Muscle layer of colon (tissue), 2 donors: ENCODE data around the gene MMP7.

ENCODE experiments used
- H3K27ac ChIP-seq: one replicate; pipeline ENCODE4 v1.7.0; 2013; ENCODE audit warnings: low read depth, mild to moderate bottlenecking, low read length, moderate library complexity
- H3K27me3 ChIP-seq, 2 donors: one replicate each; pipeline ENCODE4 v1.7.0; 2013; ENCODE audit warnings: low read length in 2 of 2, mild to moderate bottlenecking in 2 of 2; ENCODE audit not compliant: insufficient read depth in 2 of 2, control insufficient read depth in 1 of 2
- H3K36me3 ChIP-seq: one replicate; pipeline ENCODE4 v1.7.0; 2013; ENCODE audit warnings: mild to moderate bottlenecking, low read length; ENCODE audit not compliant: insufficient read depth
- H3K4me1 ChIP-seq: one replicate; pipeline ENCODE4 v1.7.0; 2013; ENCODE audit warnings: mild to moderate bottlenecking, low read length; ENCODE audit not compliant: insufficient read depth
- H3K4me3 ChIP-seq, 2 donors: one replicate each; pipeline ENCODE4 v1.7.0; 2013; ENCODE audit warnings: low read length in 2 of 2, low read depth in 1 of 2, mild to moderate bottlenecking in 1 of 2, moderate library complexity in 1 of 2
- H3K9ac ChIP-seq: one replicate; pipeline ENCODE4 v1.7.0; 2013; ENCODE audit warnings: low read length
- H3K9me3 ChIP-seq: one replicate; pipeline ENCODE4 v1.7.0; 2013; ENCODE audit warnings: mild to moderate bottlenecking, low read length
- donor health status: abdominal sarcoma.
- donor health status: Adenocarcinoma of cecum.

Gene MMP7

GRCh38 chr11:102534261-102534872 lies 3.8 kb upstream of the MMP7 start:
- Histone ChIP-seq H3K36me3 (no peaks in the 10 kb centered on the region), H3K4me3 (no peak overlapping the region), H3K4me1 (no peaks in the 10 kb centered on the region), H3K27ac (no peak overlapping the region), H3K27me3 (no peaks in the 10 kb centered on the region), H3K9ac (no peak overlapping the region), H3K9me3 (no peaks in the 10 kb centered on the region)

- Histone ChIP-seq H3K27me3 (no peaks in the 10 kb centered on the region), H3K9me3 (no peaks in the 10 kb centered on the region), H3K36me3 (no peaks in the 10 kb centered on the region), H3K4me3 (no peak overlapping the region), H3K27ac (no peak overlapping the region), H3K4me1 (peaks cover 7% of the 10 kb centered on the region), H3K9ac (no peak overlapping the region)
Observed at GRCh38 chr11:102528618-102529017, 1.9 kb downstream of the MMP7 start.

- Histone ChIP-seq H3K9ac (no peak overlapping the region), H3K27me3 (no peaks in the 10 kb centered on the region), H3K9me3 (no peaks in the 10 kb centered on the region), H3K27ac (no peak overlapping the region), H3K4me1 (peaks cover 7% of the 10 kb centered on the region), H3K36me3 (no peaks in the 10 kb centered on the region), H3K4me3 (no peak overlapping the region)
Observed at GRCh38 chr11:102527684-102528083, 2.9 kb downstream of the MMP7 start.

DNA sequence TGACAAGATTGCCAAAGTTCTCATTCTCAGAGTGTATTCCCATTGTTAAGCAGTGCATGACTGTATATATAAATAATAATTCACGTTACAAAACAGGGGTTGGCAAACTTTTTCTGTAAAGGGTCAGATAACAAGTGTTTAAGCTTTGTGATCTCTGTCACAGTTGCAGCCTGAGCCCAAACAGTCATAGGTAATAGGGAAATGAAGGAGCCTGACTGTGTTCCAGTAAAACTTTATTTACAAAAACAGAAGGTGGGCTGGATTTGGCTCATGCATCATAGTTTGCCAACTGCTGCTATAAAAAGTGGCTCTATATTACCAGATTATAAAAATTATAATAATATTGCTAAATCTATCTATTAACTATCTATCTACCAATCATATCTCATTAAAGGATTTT lies 3.5 kb downstream of the MMP7 start:
- H3K4me1 ChIP-seq: peaks cover 7% of the 10 kb centered on the region
- no peak overlapping the region for H3K4me3 ChIP-seq
- H3K9ac ChIP-seq: no peak overlapping the region
- no peaks in the 10 kb centered on the region for H3K27me3 ChIP-seq
- H3K27ac ChIP-seq: no peak overlapping the region
- H3K36me3 ChIP-seq: no peaks in the 10 kb centered on the region
- no peaks in the 10 kb centered on the region for H3K9me3 ChIP-seq

DNA sequence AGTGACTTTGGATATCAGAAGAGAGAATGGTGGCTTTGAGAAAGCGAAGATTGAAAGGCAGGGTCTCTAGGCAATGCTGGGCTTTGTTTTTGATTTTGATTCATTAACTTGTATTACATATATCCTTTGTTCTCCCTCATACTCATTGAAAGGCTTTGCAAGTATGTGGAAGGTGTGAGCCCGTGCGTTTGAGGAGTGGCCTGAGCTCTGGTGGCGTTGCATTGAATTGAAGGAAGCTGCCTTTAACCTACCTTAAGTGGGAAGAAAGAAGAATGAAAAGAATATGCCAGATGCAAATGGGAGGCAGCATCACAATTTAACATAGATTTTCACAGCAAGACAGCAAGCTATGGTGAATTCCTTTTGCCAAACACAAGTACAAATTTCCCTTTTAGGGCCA lies 6.7 kb downstream of the MMP7 start:
- no peaks in the 10 kb centered on the region for H3K36me3 ChIP-seq
- no peak overlapping the region for H3K27ac ChIP-seq
- H3K27me3 ChIP-seq: no peaks in the 10 kb centered on the region
- peaks cover 7% of the 10 kb centered on the region for H3K4me1 ChIP-seq
- no peak overlapping the region for H3K9ac ChIP-seq
- no peaks in the 10 kb centered on the region for H3K9me3 ChIP-seq
- H3K4me3 ChIP-seq: no peak overlapping the region

DNA sequence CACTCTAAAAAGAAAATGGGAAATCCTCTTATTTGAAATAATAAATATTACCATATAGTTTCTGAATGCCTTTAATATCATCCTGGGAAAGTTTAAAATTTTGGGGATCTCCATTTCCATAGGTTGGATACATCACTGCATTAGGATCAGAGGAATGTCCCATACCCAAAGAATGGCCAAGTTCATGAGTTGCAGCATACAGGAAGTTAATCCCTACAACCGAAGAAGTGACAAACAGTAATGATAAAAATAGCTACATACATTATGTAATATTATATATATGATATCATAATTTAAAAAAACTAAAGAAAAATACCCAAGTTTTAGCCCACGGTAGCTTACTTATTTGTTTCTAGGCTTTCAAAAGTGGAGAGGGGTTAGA lies 7.4 kb downstream of the MMP7 start:
- Histone ChIP-seq H3K27me3 (no peaks in the 10 kb centered on the region), H3K36me3 (no peaks in the 10 kb centered on the region), H3K27ac (no peak overlapping the region), H3K4me3 (no peak overlapping the region), H3K9me3 (no peaks in the 10 kb centered on the region), H3K9ac (no peak overlapping the region), H3K4me1 (no peaks in the 10 kb centered on the region)

DNA sequence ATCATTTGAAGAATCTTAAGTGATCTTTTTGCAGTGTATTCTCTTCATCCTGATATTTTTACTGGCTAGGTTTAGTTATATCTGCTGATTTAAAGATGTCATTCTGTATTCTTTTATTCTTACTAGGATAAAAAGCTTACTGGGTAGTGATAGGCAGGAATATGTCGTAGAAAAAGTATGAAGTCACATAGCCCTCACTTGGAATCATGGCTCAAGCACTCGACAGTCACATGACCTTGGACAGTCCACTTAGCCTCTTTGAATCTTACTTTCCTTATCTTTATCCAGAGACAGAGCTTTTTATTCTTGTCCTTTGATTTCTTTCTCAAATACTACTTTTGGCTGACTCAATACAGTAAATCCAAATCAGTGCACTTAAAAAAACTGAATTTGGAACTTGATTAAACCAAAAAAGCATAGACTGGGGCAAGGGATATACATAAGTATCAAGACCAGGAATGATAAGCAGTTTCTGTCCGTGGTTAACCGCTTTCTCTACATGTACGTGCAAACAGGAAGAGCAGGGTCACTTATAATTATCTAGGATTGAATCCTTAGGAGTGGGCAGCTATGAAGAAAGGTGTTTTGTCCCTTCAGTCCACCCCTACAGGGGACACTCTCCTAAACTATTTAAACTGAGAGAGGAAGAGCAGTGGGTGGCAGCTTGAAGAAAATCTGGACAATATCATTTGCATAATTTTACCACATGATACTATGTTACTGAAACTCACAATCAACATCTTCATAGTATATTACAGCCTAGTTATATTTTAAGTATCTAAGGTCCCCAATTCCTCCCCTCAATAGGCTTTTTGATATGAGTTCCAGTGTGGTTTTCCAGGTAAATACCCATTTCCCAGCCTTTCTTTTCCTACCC lies 8.0 kb downstream of the MMP7 start:
- no peak overlapping the region for H3K9ac ChIP-seq
- H3K27ac ChIP-seq: no peak overlapping the region
- H3K27me3 ChIP-seq: no peaks in the 10 kb centered on the region
- H3K36me3 ChIP-seq: no peaks in the 10 kb centered on the region
- no peaks in the 10 kb centered on the region for H3K4me1 ChIP-seq
- no peaks in the 10 kb centered on the region for H3K9me3 ChIP-seq
- H3K4me3 ChIP-seq: no peak overlapping the region

GRCh38 chr11:102521121-102521520 lies 9.4 kb downstream of the MMP7 start:
- H3K4me1 ChIP-seq: no peaks in the 10 kb centered on the region
- no peaks in the 10 kb centered on the region for H3K9me3 ChIP-seq
- no peaks in the 10 kb centered on the region for H3K36me3 ChIP-seq
- H3K27me3 ChIP-seq: no peaks in the 10 kb centered on the region
- H3K9ac ChIP-seq: no peak overlapping the region
- H3K4me3 ChIP-seq: no peak overlapping the region
- no peak overlapping the region for H3K27ac ChIP-seq

DNA sequence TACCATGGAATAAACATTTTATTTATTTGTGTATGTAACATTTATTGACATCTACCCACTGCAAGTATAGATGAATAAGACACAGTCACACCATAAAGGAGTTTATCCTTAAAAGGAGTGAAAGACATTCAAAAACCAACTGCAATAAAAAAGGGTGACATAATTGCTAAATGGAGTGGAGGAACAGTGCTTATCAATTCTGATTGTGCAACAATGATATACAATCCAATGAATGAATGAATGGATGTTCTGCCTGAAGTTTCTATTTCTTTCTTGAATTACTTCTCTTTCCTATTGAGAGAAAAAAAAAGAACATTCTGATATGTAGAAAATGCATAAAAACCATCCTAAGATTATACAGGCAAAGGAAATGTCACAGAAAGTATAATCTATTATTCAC lies 10.0 kb downstream of the MMP7 start:
- Histone ChIP-seq H3K4me1 (no peaks in the 10 kb centered on the region), H3K4me3 (no peak overlapping the region), H3K27me3 (no peaks in the 10 kb centered on the region), H3K36me3 (no peaks in the 10 kb centered on the region), H3K9me3 (no peaks in the 10 kb centered on the region), H3K9ac (no peak overlapping the region), H3K27ac (no peak overlapping the region)

- Histone ChIP-seq H3K27ac (no peak overlapping the region), H3K27me3 (no peaks in the 10 kb centered on the region), H3K9me3 (no peaks in the 10 kb centered on the region), H3K9ac (no peak overlapping the region), H3K36me3 (no peaks in the 10 kb centered on the region), H3K4me1 (peaks cover 16% of the 10 kb centered on the region), H3K4me3 (no peak overlapping the region)
Observed at GRCh38 chr11:102518296-102519094, 12.1 kb downstream of the MMP7 start.

DNA sequence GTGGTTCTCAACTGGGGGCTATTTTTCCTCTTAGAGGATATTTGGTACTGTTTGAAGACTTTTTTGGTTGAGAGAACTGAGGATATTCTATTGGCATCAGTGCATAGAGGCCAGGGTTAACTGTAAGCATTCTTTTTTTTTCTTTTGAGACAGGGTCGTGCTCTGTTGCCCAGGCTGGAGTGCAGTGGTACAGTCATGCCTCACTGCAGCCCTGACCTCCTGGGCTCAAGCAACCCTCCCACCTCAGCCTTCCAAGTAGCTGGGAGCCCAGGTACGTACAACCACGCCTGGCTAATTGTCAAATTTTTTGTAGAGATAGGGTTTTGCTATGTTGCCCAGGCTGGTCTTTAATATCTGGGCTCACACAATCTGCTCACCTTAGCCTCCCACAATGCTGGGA lies 12.9 kb downstream of the MMP7 start:
- Histone ChIP-seq H3K9ac (no peak overlapping the region), H3K27me3 (no peaks in the 10 kb centered on the region), H3K36me3 (no peaks in the 10 kb centered on the region), H3K27ac (no peak overlapping the region), H3K4me3 (no peak overlapping the region), H3K4me1 (peaks cover 22% of the 10 kb centered on the region), H3K9me3 (no peaks in the 10 kb centered on the region)
